GM12891 (cell line): ENCODE results near the gene DYNC1LI2.

Experiments
- PAX5 ChIP-seq: IDR thresholded peaks from 2 replicates; pipeline ENCODE4 v1.6.1; 2011; ENCODE audit warnings: low read length, moderate library complexity, mild to moderate bottlenecking; ENCODE audit not compliant: insufficient read depth, severe bottlenecking
- POLR2A ChIP-seq: IDR thresholded peaks from 2 replicates; pipeline ENCODE4 v1.6.1; 2011; ENCODE audit warnings: low read depth, low read length, control low read depth
- POLR2AphosphoS5 ChIP-seq: IDR thresholded peaks from 2 replicates; pipeline ENCODE4 v1.6.1; 2011; ENCODE audit warnings: low read depth, low read length, control low read depth
- TAF1 ChIP-seq: IDR thresholded peaks from 2 replicates; pipeline ENCODE4 v1.6.1; 2011; ENCODE audit warnings: low read depth, low read length, control low read depth

DNA sequence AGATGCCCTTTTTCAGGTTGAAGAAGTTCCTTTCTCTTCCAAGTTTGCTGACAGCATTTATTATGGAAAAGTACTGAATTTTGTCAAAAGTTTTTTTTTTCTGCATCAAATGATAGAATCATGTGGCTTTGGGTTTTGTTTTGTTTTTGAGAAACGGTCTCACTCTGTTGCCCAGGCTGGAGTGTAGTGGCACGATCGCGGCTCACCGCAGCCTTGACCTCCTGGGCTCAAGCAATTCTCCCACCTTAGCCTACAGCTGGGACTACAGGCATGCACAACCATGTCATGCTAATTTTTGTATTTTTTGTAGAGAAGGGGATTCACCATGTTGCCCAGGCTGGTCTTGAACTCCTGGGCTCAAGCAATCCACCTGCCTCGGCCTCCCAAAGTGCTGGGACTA, 62.1 kb downstream of the DYNC1LI2 start:
- TF ChIP-seq POLR2A (no peak), TAF1 (no peak), POLR2AphosphoS5 (no peak), PAX5 (no peak)
